ENCODE data around the gene DIPK1A.

Gene DIPK1A

DNA sequence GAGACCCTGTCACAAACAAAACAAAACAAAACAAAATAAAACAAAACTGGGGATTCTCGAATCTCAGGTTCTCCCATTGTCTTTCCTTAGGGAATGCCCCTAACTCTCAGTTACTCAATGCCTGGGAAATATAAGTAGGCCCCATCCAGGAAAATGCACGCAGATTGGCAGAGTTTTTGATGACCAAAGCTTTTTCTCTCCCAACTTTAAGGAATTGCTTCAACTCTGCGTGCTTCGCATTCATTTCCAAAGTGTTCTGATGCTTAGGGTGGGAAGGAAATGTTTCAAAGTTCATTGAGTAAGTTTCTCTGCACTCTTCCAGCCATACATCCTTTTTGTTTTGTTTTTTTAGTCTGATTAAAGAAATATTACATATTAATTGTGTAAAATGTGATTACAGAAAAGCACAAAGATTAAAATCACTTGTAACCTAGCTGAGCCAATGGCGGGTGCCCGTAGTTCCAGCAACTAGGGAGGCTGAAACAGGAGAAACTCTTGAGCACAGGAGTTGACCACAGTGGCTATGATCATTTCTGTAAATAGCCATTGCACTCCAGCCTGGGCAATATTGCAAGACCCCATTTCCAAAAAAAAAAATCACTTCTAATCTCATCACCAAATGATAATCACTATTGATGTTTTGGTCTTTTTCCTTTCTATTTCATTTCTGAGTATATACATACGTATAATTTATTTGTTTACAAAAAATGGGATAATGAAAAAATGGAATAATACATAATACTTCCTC, 157.9 kb downstream of the DIPK1A start:
- DNase-seq (ENCODE audit: low read depth in 2 of 2) = no peak

DNA sequence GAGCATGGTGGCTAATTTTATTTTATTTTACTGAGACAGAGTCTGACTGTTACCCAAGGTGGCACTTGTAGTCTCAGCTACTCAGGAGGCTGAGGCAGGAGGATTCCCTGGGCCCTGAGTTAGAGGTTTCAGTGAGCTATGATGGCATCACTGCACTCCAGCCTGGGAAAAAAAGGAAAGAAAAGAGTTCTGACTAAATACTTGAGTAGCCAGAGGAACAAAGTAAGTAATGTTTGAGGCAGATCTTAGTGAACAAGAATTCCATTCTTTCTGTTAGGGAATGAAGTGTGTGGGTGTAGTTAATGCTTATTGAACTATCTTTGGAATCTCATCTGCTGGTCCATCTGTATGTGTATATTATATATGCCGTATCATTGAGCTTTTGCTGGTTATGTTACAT, 163.3 kb downstream of the DIPK1A start:
- DNase-seq (ENCODE audit: low read depth in 2 of 2) = no peak

GRCh38 chr1:92797297-92797696, 164.0 kb downstream of the DIPK1A start:
- DNase-seq (ENCODE audit: low read depth in 2 of 2) = no peak

GRCh38 chr1:92795166-92795565, 166.1 kb downstream of the DIPK1A start:
- no peak for DNase-seq (ENCODE audit: low read depth in 2 of 2)

DNA sequence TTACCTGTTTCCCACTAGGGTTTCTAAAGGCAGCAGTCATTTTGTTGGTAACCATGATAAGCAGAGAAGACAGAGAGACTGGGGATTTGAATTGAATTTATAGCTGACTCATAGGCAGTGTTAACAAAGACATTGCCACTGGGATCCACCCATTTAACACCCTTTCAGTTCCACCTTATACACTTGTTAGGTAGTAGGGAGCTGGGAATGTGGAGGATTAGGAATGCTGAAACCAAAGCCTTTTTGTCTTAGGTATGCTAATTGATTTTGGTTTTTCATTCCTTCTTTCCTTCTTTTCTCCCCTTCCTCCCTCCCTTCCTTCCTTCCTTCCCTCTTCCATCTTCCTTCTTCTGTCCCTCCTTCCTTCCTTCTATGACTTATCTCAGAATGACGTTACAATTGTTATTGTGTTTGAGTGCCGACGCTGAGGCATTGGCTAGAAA, 168.9 kb downstream of the DIPK1A start:
- no peak for DNase-seq (ENCODE audit: low read depth in 2 of 2)

All from stimulated activated CD8-positive, alpha-beta memory T cell treated with anti-CD3 and anti-CD28 coated beads, Interleukin-15, amount 100 ng/mL, for 48 hours (primary cell).